Activated T-cell treated with anti-CD3 and anti-CD28 coated beads for 1 hour (primary cell): ENCODE data around the gene APOD.
"Not testable (repeated sequence)": the region's sequence is repeated elsewhere in the genome, so short reads cannot be mapped to it uniquely, and the experiment has no call there.

ENCODE experiments used
- DNase-seq: peaks from one replicate; pipeline ENCODE4 v3.0.0-alpha.2; 2020; ENCODE audit warnings: low read depth

Gene APOD

DNA sequence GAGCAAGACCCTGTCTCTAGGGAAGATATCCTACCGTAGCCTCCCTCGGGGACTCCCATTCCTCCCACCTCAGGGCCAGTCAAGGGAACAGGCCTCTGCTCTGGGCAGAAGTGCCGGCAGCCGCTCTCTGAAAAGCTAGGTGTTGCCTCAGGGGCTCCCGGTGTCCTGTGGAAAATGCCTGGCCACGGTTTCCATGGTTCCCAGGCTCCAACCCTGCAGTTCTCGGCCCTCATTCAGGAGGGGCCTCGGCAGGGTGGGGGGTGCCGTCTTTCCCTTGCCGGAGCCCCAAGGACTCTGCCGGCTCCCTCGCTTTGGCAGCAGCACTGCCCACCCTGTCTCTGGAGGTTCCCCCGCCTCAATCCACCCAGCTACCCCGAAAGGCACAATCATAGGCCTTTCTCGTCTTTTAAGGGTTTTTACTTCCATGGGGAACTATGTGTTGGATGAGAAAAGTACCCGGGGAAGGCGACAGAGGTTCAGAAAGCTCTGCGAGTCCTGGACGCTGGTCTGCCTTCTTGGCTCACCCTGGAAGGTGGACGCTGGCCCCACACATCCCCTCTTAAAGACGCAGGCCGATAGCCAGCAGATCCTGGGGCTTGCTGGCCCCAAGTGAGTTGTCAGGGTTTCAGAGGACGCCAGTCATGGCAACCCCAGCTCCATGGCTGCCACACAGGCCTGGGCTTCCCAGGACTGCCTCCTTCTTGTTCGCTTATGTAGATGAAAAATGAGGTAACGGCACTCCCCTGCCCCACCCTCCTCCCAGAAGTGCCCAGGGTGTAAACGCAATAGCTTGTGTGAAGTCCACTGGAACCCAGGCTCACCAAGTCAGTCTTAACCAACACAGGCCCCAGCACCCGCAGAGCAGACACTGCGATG, 34.3 kb upstream of the APOD start:
- not testable (repeated sequence) for DNase-seq

DNA sequence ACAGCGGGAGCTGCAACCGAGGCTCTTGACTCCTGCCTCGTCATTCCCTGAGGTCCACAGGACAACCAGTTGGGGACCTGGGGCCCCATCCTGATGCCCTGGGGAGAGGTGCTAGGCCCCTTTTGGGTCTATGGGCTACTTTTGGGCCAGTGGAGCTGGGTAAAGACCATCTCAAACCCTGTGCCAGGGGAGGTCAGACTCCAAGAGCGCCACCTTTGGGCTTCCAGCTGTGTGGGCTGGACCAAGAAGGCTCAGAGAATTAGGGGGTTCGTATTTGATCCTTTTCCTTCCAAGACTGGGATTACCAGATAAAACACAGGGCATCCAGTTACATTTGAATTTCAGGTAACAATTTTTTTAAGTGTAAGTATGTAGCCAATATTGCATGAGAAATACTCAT, 33.4 kb upstream of the APOD start:
- DNase-seq, result not testable (repeated sequence)

DNA sequence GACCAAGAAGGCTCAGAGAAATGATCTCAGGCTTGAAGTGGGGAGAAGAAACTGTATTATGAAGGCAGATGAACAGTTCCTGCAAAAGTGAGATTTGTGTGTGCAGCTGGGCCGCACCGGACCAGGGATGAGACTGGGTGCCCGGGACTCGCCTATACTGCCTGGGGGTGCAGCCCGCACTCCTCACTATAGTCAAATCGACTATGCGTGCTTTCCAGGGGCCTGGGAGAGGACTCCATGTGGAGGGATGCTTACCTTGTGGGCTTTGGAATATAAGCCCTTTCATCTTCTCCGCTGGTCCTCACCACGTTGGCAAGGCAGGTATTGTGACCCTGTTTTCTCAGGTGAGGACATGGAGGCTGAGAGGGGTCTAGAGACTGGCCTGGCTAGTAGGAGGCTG, 32.9 kb upstream of the APOD start:
- DNase-seq, result no peak

DNA sequence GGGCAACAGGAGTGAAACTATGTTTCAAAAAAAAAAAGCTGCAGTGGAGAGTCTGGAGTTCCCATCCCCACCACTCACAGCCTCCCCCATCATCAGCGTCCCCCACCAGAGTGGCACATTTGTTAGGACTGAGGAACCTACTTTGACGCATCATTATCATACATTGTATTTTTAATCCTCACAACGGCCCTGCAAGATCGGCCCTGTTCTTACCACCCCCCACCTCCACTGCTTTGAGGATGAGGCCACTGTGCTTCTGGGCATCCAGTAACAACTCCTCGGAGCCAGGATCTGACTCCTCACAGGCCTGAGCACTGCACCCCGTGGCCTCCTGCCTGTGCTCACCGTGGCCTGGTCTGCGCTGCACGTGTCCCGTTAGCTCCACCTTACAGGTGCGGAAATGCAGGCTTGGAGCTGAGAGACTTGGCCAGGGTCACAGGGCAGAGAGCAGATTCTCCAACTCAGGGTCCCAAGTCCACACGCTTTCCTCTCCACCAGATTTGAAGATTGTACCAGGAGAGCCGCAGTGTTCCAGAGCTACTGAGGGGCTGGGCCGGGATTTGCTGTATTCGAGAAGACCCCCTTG, 32.3 kb upstream of the APOD start:
- DNase-seq, result not testable (repeated sequence)

DNA sequence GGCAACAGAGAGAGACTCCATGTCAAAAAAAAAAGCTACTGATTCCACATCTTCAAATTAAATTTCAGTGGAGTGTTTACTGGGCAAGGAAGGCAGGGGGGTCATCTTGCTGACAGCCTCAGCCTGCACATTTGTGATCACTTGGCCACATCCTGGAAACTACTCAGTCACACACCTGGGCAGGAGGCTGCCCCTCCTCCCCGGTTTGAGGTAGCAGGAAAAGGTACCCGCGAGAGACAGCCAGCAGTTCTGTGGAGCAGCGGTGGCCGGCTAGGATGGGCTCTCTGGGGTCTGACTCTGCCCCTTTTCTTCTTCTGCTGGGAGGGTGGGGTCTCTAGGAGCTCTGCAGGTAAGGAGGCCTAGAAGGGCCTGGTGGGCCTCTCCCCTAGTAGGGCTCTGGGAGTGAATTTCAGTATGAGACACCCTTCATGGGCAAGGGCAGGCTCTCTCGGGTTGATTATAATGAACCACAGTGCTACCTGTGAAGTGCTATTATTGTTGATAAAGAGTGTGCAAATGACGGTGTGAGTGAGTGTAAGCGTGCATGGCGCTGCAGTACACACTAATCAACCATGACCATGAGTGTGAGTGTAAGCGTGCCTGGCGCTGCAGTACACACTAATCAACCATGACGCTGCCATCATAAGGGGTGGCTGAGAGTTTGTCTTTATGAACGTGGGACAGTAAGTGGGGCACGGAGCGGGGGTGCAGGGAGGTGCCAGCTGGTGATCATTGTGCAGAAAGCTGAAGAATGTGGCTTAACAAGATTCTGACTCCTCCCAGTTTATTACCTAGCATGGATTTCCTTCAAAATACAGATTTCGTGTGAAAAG, 31.1 kb upstream of the APOD start:
- peak; percentile 16 for DNase-seq

DNA sequence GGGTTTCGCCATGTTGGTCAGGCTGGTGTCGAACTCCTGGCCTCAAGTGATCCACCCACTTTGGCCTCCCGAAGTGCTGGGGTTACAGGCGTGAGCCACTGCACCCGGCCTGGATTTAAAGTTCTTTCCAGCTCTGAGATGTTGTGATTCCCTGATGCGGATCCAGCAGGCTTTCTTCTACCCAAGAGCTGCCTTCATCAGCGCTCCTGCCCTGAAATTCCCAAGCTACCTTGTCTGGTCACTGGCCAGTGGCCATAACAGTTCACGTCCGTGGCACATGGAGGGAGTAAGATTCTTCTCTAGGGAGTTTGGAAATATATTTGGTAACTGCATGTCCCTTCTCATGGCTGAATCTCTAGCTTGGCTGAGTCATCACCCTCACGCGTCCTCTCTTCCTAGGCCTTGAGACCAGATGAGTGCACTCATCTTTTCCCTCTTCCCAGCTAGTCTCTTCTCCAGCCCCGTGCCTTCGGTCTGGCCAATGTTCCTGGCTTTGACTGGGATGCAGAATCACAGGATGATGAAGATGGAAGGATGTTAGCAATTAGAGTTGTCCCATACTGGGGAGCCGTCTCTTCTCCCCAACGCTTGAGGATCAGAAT, 29.8 kb upstream of the APOD start:
- no peak for DNase-seq

DNA sequence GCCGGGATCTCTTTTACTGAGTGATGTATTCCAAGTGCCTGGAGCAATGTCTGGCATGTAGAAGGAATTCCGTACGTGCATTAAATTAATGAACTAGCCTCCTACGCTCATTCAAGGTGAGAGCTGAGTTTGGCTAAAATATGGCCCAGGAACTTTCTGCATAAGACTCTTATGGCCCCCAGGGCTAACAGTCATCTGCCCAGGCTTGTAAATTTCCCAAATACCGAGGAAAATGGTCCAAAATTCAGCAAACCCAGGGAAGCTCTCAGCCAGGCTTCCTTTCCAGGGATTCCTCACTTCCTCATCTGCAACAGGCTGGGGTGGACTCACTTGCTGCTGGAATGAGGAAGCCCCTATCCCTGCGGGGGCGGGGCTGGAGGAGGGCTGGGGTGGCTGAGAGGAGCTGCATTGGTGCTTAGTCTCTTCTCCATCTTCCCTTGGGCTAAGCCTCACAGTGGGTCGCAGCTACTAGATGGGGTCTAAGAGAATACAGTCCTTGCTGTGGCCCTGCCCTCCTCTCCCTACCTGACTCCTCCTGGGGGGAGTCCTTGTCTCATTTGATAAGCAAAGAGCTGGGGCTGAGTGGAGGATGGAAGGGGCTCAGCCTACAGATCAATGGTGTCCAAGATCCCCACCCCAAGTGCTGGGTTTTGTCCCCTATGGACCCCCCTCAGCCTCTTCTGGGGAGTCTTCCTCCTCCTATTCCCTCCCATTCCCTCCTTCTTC, 28.5 kb upstream of the APOD start:
- no peak for DNase-seq

DNA sequence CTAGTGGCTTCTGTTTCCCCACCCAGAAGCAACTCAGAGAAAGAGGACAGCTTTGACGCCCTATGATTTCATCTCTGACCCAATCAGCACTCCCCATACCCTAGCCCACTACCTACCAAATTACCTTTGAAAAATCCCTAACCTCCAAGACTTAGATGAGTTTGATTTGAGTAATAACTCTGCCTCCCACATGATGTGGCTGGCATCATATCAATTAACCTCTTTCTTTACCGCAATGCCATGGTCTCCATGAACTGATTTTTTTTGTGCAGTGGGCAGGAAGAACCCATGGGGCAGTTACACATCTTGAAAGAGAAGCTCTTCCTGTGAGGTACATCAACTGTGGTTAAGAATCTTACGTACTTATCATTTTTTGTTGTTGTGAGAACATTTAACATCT, 25.5 kb upstream of the APOD start:
- no peak for DNase-seq

DNA sequence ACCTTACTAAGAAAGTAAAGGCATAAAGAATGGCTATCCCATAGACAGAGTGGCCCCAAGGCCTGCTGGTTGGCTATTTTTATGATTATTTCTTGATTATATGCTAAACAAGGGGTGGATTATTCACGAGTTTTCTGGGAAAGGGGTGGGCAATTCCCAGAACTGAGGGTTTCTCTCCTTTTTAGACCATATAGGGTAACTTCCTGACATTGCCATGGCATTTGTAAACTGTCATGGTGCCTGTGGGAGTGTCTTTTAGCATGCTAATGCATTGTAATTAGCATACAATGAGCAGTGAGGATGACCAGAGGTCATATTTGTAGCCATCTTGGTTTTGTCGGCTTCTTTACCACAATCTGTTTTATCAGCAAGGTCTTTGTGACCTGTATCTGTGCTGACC, 18.0 kb upstream of the APOD start:
- DNase-seq, result not testable (repeated sequence)

DNA sequence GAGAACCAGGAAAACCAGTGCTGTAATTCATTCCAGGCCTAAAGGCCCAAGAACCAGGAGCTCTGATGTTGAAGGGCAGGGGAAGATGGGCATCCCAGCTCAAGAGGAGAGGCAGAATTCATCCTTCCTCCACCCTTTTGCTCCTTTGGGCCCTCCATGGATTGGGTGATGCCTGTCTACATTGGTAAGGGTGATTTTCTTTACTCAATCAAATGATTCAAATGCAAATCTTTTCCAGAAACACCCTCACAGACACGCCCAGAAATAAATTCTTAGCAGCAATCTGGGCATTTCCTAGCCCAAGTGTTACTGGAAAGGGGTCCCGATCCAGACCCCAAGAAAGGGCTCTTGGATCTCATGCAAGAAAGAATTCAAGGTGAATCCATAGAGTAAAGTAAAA, 17.6 kb upstream of the APOD start:
- no peak for DNase-seq

DNA sequence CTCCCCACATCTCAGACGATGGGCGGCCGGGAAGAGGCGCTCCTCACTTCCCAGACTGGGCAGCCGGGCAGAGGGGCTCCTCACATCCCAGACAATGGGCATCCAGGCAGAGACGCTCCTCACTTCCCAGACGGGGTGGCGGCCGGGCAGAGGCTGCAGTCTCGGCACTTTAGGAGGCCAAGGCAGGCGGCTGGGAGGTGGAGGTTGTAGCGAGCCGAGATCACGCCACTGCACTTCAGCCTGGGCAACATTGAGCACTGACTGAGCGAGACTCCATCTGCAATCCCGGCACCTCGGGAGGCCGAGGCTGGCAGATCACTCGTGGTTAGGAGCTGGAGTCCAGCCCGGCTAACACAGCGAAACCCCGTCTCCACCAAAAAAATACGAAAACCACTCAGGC, 16.2 kb upstream of the APOD start:
- DNase-seq, result not testable (repeated sequence)

DNA sequence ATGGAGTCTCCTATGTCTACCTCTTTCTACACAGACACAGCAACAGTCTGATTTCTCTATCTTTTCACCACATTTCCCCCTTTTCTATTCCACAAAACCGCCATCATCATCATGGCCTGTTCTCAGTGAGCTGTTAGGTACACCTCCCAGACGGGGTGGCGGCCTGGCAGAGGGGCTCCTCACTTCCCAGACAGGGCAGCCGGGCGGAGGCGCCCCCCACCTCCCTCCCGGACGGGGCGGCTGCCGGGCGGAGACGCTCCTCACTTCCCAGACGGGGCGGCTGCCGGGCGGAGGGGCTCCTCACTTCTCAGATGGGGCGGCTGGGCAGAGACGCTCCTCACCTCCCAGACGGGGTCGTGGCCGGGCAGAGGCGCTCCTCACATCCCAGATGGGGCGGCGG, 15.8 kb upstream of the APOD start:
- DNase-seq, result not testable (repeated sequence)

DNA sequence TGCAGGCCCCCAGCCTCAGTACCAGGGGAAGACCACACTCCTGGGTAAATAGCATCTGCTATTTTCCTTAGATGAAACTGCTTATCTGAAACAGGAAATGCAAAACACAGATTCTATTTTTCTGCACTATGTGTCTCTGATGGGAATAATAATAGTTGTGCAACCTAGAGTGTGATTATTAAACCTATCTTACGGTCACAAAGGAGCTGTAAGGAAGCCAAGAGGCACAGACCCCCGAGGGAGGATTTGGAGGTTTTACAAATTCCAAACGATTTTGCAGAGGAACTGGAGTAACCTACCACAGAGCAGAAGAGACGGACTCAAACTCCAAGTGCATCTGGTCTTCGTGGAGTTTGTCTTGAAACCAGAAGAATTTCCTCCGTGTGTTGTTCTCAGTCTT, 14.1 kb upstream of the APOD start:
- DNase-seq, result no peak

DNA sequence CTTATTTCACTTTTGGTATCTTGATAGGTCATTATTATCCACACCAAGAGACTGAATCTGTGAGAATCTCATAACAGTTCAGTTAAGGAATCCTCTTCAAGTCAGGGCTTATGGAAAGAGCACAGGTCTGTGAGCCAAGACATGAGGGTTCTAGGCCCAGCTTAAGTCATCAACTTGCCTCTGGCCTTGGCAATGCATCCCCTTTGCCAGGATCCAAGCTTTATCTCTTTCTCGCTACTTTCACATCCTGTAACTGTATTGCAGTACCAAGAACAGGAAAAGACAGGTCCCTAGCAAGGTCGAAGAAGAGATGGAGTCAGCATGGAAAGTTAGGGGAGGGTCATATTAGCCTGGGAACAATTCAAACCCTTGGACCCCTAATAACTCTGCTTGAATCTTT, 13.5 kb upstream of the APOD start:
- no peak for DNase-seq

DNA sequence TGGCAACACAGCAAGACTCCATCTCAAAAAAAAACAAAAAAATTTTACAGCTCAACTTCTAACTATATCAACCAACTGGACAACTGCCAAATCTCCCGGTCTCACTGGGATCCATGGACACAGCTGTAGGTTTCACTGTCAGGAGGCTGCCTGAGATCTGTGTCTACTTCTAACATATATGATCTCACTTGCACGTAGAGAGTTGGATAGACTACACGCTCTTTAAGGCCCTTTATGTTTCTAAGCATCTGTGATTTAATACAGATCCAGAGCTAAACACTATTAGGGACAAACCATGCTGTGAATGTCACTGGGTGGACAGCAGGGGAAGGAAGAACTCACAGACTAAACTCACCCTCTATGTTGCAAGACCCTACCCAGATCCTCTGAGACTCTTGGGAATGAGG, 13.0 kb upstream of the APOD start:
- no peak for DNase-seq

DNA sequence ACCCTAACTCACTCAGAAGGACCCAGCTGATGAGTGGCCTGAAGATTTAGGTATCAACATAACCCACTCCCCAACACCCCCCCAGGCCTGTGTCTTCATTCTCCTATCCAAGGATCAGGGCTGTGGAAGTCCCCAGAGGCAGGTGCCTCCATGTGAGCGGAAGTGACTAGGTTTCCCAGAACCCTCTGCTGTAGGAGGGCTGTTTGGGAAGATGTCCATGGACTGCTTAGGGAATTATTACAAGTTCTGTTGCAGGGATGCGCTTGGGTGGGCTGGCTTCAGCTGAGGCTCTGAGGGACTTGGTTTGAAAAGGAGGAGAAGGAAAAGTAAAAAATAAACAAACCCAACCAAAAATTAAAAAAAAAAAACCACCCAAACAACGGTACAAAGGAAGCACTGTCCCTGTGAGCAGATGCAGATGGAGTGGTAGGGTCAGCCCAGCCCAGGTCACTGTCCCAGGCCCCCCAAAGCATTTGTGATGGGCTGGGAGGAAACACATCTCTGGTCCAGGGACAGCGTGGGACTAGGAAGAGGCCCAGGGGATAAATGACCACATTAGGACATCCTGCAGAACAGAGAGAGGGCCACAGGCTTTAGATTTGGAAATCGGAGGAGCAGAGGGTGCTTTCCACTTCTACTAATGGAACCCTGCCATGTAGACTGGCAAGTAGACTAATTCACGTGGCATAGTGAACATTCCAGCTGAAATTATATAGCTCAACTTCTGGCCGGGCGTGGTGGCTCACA, 12.2 kb upstream of the APOD start:
- DNase-seq, result no peak

DNA sequence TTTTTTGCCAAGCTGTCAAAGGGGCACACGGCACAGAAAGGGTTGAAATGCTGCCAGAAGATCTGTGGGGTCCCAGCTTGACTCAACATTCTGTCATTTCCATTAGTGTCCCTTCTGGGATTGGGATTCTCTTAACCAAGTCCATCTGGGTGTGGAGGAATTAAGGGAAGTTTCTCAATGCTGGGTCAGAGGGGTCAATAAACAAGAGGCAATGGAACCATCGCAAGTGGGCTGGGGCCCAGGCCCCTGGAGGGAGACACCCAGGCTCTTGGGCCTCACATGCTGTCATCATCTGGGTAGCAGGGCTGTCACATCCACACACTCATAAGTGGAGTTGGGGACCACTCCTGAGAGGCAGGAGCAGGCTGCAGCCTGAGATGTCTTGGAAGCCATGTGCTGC, 8.1 kb upstream of the APOD start:
- no peak for DNase-seq

DNA sequence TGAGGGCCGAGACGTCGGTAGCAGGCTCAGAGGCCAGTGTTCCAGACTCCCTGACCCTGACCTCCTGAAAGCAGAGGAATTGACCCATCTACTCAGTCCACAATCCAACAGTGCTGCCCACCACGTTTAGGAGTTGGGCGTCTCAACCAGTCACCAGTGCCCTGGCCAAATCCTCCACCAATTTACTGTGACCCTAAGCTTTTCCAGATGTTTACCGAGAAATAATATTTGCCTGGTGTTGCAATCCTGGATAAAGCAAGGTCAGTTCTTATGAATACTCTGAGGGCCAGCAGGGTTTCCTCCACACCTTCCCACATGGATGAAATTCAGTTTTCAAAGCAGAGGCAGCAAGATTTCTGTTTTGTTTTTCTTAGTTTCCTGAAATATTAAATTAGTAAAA, 7.5 kb upstream of the APOD start:
- DNase-seq, result no peak

DNA sequence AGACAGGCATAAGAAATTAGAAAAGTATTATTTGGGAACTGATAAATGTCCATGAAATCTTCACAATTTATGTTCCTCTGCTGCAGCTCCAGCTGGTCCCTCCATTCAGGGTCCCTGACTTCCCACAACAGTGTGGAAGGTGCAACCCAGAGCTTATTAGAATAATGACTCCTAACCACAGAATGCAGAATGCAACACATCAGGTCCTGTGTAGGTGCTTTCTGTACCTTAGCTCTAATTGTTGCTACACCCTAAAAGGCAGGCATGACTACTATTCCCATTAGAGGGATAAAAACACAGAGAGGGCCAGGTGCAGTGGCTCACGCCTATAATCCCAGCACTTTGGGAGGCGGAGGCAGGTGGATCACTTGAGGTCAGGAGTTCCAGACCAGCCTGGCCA, 6.6 kb upstream of the APOD start:
- not testable (repeated sequence) for DNase-seq

DNA sequence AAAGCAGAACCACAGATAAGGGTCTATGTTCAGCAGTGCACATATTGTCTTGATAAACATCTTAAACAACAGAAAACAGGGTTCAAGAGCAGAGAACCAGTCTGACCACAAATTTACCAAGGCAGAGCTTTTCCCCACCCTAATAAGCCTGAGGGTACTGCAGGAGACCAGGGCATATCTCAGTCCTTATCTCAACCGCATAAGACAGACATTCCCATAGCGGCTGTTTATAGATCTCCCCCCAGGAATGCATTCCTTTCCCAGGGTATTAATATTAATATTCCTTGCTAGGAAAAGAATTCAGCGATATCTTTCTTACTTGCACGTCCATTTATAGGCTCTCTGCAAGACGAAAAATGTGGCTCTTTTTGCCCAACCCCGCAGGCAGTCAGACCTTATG, 6.1 kb upstream of the APOD start:
- not testable (repeated sequence) for DNase-seq

DNA sequence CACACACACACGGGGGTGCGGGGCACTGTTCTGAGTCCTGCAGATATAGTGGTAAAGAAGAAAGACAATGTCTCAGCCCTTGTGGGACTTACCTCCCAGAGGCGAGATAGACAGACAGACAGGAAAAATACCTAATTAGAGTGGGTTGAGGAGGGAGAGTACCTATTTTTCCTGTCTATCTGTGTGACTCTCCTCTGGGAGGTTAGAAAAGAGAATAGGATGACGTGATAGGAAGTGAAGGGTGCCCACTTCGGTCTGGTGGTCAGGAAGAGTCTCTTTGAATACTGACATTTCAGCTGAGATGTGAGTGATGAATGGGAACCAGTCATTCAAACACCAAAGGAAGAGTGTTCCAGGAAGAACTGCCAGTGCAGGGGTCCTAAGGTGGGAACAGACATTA, 4.1 kb upstream of the APOD start:
- no peak for DNase-seq
